ENCODE results near the gene PRKG1. TPM values are rescaled to one million over a fixed set of nuclear protein-coding genes. Genes with fewer than 3 reads are reported as not detected.

Gene PRKG1
- total and polyA plus RNA-seq, 2 experiments from 2014 or later: 18.2 to 21.1 TPM

GRCh38 chr10:51900180-51900579, 825.9 kb downstream of the PRKG1 start:
- Histone ChIP-seq H3K36me3 (ENCODE audit: insufficient read depth) (no peaks in the 10 kb centered on the region), H3K4me2 (no peak overlapping the region), H3K9me2 (ENCODE audit: insufficient read depth) (0 out of 2 replicates have a peak, but pooled peaks cover 2% of the 10 kb centered on the region), H3K4me3 (no peak overlapping the region), H2AFZ (no peak overlapping the region), H3K27me3 (ENCODE audit: insufficient read depth) (no peaks in the 10 kb centered on the region), H3K27ac (ENCODE audit: low read depth) (no peak overlapping the region), H3F3A (replicated peaks; ENCODE audit: low read depth) (no peaks in the 10 kb centered on the region), H4K20me1 (replicated peaks; ENCODE audit: insufficient read depth) (no peaks in the 10 kb centered on the region), H3K79me2 (replicated peaks; ENCODE audit: insufficient read depth) (no peaks in the 10 kb centered on the region), H3K4me1 (ENCODE audit: insufficient read depth) (no peaks in the 10 kb centered on the region)
- no peak overlapping the region for H3K27ac Mint-ChIP-seq
- no peaks in the 10 kb centered on the region for H3K36me3 Mint-ChIP-seq (ENCODE audit: low read depth)
- no peak for ATAC-seq
- no peaks in the 10 kb centered on the region for H3K9me3 Mint-ChIP-seq
- TF ChIP-seq STAT1 (IDR thresholded peaks at IDR 0.05; ENCODE audit: unreplicated experiment) (no peak), REST (IDR thresholded peaks at IDR 0.05; ENCODE audit: unreplicated experiment) (no peak), JUNB (IDR thresholded peaks at IDR 0.05; ENCODE audit: unreplicated experiment) (no peak), ZNF331 (CRISPR knock-in tag; IDR thresholded peaks at IDR 0.05; ENCODE audit: low read depth) (no peak), CTCF (conservative IDR thresholded peaks at IDR 0.05; ENCODE audit: low read depth in 2 of 2) (no peak)
- H3K4me1 Mint-ChIP-seq: no peaks in the 10 kb centered on the region
- no peak overlapping the region for H3K4me3 Mint-ChIP-seq
- no peaks in the 10 kb centered on the region for H3K27me3 Mint-ChIP-seq (ENCODE audit: insufficient read depth, low read depth, poor library complexity)
- no peak for DNase-seq (ENCODE audit: low spot score)

- Mint-ChIP-seq H3K4me1 (peaks cover 19% of the 10 kb centered on the region), H3K27me3 (ENCODE audit: insufficient read depth, low read depth, poor library complexity) (peaks cover 6% of the 10 kb centered on the region), H3K36me3 (ENCODE audit: low read depth) (peaks cover 15% of the 10 kb centered on the region), H3K9me3 (peaks cover 7% of the 10 kb centered on the region), H3K27ac (no peak overlapping the region), H3K4me3 (no peak overlapping the region)
- Histone ChIP-seq H3K36me3 (ENCODE audit: insufficient read depth) (no peaks in the 10 kb centered on the region), H3K9me2 (ENCODE audit: insufficient read depth) (0 out of 2 replicates have a peak, but pooled peaks cover 2% of the 10 kb centered on the region), H3K27me3 (ENCODE audit: insufficient read depth) (peaks cover 11% of the 10 kb centered on the region), H3K27ac (ENCODE audit: low read depth) (no peak overlapping the region), H3K4me3 (no peak overlapping the region), H4K20me1 (replicated peaks; ENCODE audit: insufficient read depth) (no peaks in the 10 kb centered on the region), H3K79me2 (replicated peaks; ENCODE audit: insufficient read depth) (no peaks in the 10 kb centered on the region), H3K4me2 (no peak overlapping the region), H3F3A (replicated peaks; ENCODE audit: low read depth) (no peaks in the 10 kb centered on the region), H3K4me1 (ENCODE audit: insufficient read depth) (peaks cover 18% of the 10 kb centered on the region), H2AFZ (no peak overlapping the region)
- no peak for ATAC-seq
- DNase-seq (ENCODE audit: low spot score): no peak
- TF ChIP-seq POLR2AphosphoS5 (IDR thresholded peaks at IDR 0.05; ENCODE audit: low read depth) (no peak), ZNF114 (CRISPR knock-in tag; IDR thresholded peaks at IDR 0.05) (no peak), CREB1 (CRISPR knock-in tag; IDR thresholded peaks at IDR 0.05; ENCODE audit: low read depth) (no peak), ETS1 (IDR thresholded peaks at IDR 0.05) (no peak), ZNF462 (CRISPR knock-in tag; IDR thresholded peaks at IDR 0.05) (no peak)
Measured at GRCh38 chr10:51903675-51904074, 829.4 kb downstream of the PRKG1 start.

Measured in GM23338 (cell line).